ENCODE measurements around the gene MBD3. TPM values are rescaled to one million over a fixed set of nuclear protein-coding genes. Genes with fewer than 3 reads are reported as not detected.

The MBD3 gene
- total and polyA plus RNA-seq, 2 of the 4 experiments (the other 2 are of a cell fraction): 42.5 to 66.3 TPM

DNA sequence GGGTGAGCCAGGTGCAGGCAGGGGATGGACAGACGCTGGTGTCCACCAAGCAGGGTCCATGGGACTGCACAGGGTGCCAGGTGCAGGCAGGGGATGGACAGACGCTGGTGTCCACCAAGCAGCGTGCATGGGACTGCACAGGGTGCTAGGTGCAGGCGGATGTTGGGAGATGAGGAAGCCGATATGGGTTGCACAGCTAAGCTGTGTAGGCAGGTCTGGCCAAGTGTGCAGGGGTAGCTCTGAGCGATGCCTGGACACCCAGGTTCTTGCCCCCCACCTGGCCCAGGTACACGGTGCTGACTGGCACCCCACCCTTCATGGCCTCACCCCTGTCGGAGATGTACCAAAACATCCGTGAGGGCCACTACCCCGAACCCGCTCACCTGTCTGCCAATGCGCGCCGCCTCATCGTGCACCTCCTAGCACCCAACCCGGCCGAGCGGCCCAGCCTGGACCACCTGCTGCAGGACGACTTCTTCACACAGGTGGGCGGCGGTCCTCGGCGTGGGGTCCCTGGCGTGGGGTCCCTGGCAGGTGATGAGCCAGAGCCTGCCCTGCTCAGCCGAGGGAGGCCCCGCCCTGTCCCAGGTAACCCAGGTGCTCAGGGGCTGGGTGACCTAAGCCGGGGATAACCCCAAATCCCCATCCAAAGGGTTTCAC, 64.9 kb downstream of the MBD3 start:
- Histone ChIP-seq H2BK15ac (ENCODE audit: low read depth, low read length) (no peak overlapping the region), H3K27ac (ENCODE audit: insufficient read depth, low read length) (no peak overlapping the region), H3K9ac (ENCODE audit: low read depth, low read length) (no peak overlapping the region), H2AK9ac (replicated peaks; ENCODE audit: low read depth, low read length, poor library complexity) (no peak overlapping the region), H2BK20ac (ENCODE audit: low read depth, low read length) (no peak overlapping the region), H3K4me3 (ENCODE audit: insufficient read depth, low read depth, low read length) (no peak overlapping the region), H2BK120ac (ENCODE audit: low read depth, low read length) (no peak overlapping the region), H3K14ac (replicated peaks; ENCODE audit: low read depth, low read length) (no peak overlapping the region), H3K36me3 (ENCODE audit: control insufficient read depth, insufficient read depth, low read length) (no peaks in the 10 kb centered on the region), H2AFZ (replicated peaks; ENCODE audit: low read length, poor library complexity) (no peak overlapping the region), H4K8ac (ENCODE audit: low read depth in 2 of 2, low read length in 2 of 2) (no peak overlapping the region), H3K4me1 (ENCODE audit: control insufficient read depth, insufficient read depth, low read length) (no peaks in the 10 kb centered on the region; the same call in 1 of the 2 replicates), H4K20me1 (ENCODE audit: insufficient read depth, low read length) (peaks cover 7% of the 10 kb centered on the region; the same call in 1 of the 2 replicates), H3K9me1 (ENCODE audit: insufficient read depth, low read length) (peaks cover 4% of the 10 kb centered on the region; the same call in 1 of the 2 replicates), H4K91ac (ENCODE audit: insufficient read depth, low read depth, low read length) (no peak overlapping the region), H3K56ac (ENCODE audit: extremely low read depth, insufficient read depth, low read length) (no peak overlapping the region), H3K9me3 (ENCODE audit: control insufficient read depth, insufficient read depth, low read length) (no peaks in the 10 kb centered on the region), H3K23ac (ENCODE audit: low read depth, low read length) (no peak overlapping the region), H3K79me1 (ENCODE audit: low read depth in 1 of 2, low read length in 2 of 2) (no peaks in the 10 kb centered on the region), H3K27me3 (ENCODE audit: control insufficient read depth, insufficient read depth, low read length) (peaks cover 27% of the 10 kb centered on the region), H3K18ac (ENCODE audit: low read depth, low read length) (no peak overlapping the region), H4K5ac (ENCODE audit: low read depth, low read length) (no peak overlapping the region), H2AK5ac (ENCODE audit: low read depth, low read length) (no peak overlapping the region), H3K4ac (ENCODE audit: low read depth, low read length) (no peak overlapping the region), H2BK5ac (ENCODE audit: low read depth, low read length, poor library complexity, severe bottlenecking) (no peak overlapping the region), H3K4me2 (ENCODE audit: low read depth, low read length) (no peak overlapping the region)
- CTCF ChIA-PET: no interaction called here
- dilution Hi-C loops (cut with HindIII; ENCODE audit: low sequenced_read_pairs, unreplicated experiment): no loop called here
- DNase-seq (no peak), ATAC-seq (ENCODE audit: low read depth) (no peak)
- in situ Hi-C loops (cut with MboI; ENCODE audit: low sequenced_read_pairs): loop anchor here (25.0 kb wide), 1 partner anchor 260 kb away; no protein-coding TSS in a partner anchor
- intact Hi-C loops (cut with micrococcal nuclease): no loop called here
- no peak for TF ChIP-seq RFX5 (IDR thresholded peaks at IDR 0.05; ENCODE audit: low read depth, low read length)
- TF ChIP-seq MAZ (IDR thresholded peaks at IDR 0.05; ENCODE audit: borderline replicate concordance, low read depth, low read length): no peak
- TF ChIP-seq FOS (IDR thresholded peaks at IDR 0.05; ENCODE audit: low read depth, low read length): no peak
- no peak for TF ChIP-seq CHD1 (IDR thresholded peaks at IDR 0.05; ENCODE audit: low read depth, low read length)
- no peak for TF ChIP-seq BHLHE40 (IDR thresholded peaks at IDR 0.05; ENCODE audit: low read depth, low read length)
- no peak for TF ChIP-seq SMC3 (IDR thresholded peaks at IDR 0.05; ENCODE audit: low read depth, low read length)
- no peak for TF ChIP-seq MXI1 (IDR thresholded peaks at IDR 0.05; ENCODE audit: borderline replicate concordance, low read depth, low read length)
- no peak for TF ChIP-seq RAD21 (IDR thresholded peaks at IDR 0.05; ENCODE audit: low read length)
- TF ChIP-seq POLR2A (IDR thresholded peaks at IDR 0.05; ENCODE audit: low read depth, low read length): no peak
- no peak for TF ChIP-seq MAFK (IDR thresholded peaks at IDR 0.05; ENCODE audit: low read depth, low read length)
- TF ChIP-seq CEBPB (IDR thresholded peaks at IDR 0.05; ENCODE audit: low read depth, low read length): no peak
- no TSS peak for BruUV-seq (replicated peaks)
- WGBS, 2 experiments (ENCODE audit: extremely low coverage in 2 of 2, insufficient read length in 1 of 2): 77% methylated on average over 18 of the region's 27 CpGs; no CpG with 5 or more reads in 1 of the 2 experiments
- POLR2A ChIA-PET (ENCODE audit: unreplicated experiment): interaction anchor here (0.7 kb wide), 1 partner anchor 126 kb away, joined by 4 read pairs; no protein-coding TSS in a partner anchor
